PFSK-1 (cell line): ENCODE data around the gene RIPOR2.

ENCODE experiments used
- FOXP2 ChIP-seq: optimal IDR thresholded peaks from 2 replicates; pipeline ENCODE3; 2011; ENCODE audit warnings: borderline replicate concordance, control low read depth, inconsistent platforms; ENCODE audit not compliant: insufficient read depth; ENCODE audit errors: extremely low read length, extremely low read depth
- POLR2AphosphoS5 ChIP-seq: IDR thresholded peaks from 2 replicates; pipeline ENCODE4 v1.6.1; 2012; ENCODE audit warnings: low read depth, mild to moderate bottlenecking, control low read depth, low read length, moderate library complexity
- REST ChIP-seq, 2 experiments: IDR thresholded peaks; 2 replicates each; pipeline versions ENCODE4 v1.6.1 to v1.8.0; 2011 to 2012; ENCODE audit warnings: low read depth in 2 of 2, low read length in 2 of 2, control low read depth in 1 of 2, inconsistent platforms in 1 of 2, mild to moderate bottlenecking in 1 of 2, moderate library complexity in 1 of 2; ENCODE audit not compliant: insufficient read depth in 1 of 2
- SIN3A ChIP-seq: IDR thresholded peaks from 2 replicates; pipeline ENCODE4 v1.6.1; 2012; ENCODE audit warnings: mild to moderate bottlenecking, low read length, moderate library complexity, borderline replicate concordance; ENCODE audit not compliant: insufficient read depth
- TAF1 ChIP-seq: IDR thresholded peaks from 2 replicates; pipeline ENCODE4 v1.6.1; 2012; ENCODE audit warnings: low read length, control low read depth, borderline replicate concordance; ENCODE audit not compliant: insufficient read depth

Gene RIPOR2

DNA sequence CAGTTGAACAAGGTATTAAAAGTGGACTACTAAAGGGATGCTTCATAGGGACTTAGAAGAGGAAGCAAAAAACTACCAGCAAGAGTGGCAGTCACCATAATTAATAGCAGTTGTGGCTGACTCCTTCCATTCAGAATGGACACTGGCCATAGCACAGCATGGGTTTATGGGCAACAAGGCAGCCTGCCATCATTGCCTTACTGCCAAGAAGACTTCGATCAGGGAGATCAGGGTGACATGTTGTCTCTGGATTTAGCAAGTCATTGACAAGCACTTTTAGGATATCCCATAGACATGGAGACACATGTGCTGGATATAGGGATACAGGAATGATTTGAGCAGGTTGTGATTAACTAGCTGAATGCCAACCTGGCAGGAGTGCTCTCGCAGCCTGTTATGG, 35.3 kb upstream of the RIPOR2 start:
- no peak for TF ChIP-seq FOXP2
- TF ChIP-seq REST (IDR thresholded peaks at IDR 0.05; ENCODE audit: insufficient read depth in 1 of 2, low read depth in 2 of 2, low read length in 2 of 2) = no peak
- TF ChIP-seq POLR2AphosphoS5 = no peak
- TF ChIP-seq SIN3A = no peak
- no peak for TF ChIP-seq TAF1

DNA sequence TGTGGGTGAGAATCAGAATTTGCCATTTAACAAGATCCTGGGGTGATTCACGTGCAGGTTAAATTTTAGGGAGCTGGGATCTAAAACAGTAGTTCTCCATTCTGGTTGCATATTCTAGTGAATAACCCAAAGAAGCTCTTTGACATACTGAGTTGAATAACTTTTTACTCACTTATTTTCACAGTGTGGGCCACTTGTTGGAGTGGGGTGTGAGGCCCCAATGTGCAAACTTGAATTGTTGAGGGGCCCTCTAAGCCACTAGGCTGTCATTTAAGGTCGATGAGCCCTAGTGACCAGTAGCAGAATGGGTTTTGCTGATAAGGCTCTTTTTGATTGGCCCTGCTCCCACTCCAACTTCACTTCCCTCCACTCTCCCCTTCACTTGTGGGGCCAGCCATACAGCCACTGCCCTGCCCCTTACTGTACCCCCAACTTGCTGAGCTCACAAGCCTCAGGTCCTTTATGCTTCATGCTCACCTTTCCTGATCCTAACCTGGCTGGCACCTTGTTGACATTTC, 33.6 kb upstream of the RIPOR2 start:
- TF ChIP-seq TAF1 (no peak), POLR2AphosphoS5 (no peak), SIN3A (no peak), REST (IDR thresholded peaks at IDR 0.05; ENCODE audit: insufficient read depth in 1 of 2, low read depth in 2 of 2, low read length in 2 of 2) (no peak), FOXP2 (no peak)

DNA sequence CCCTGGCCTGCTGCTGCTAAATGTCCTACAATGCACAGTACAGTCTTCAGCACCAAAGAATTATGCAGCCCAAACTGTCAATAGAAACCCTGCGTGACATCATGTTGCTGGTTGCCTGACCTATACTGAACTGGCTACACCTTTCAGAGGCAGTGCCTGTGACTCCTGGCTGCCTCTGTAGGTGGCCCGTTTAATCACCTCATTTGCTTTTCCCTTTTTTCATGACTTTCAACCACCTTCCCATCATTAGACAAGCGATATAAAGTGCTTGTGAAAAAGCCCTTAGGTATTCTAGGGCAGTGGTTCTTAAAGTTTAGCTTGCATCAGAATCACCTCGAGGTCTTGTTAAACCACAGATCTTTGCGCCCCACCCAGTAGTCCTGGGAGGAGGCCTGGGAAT, 33.0 kb upstream of the RIPOR2 start:
- TF ChIP-seq TAF1 = no peak
- no peak for TF ChIP-seq SIN3A
- no peak for TF ChIP-seq REST (IDR thresholded peaks at IDR 0.05; ENCODE audit: insufficient read depth in 1 of 2, low read depth in 2 of 2, low read length in 2 of 2)
- no peak for TF ChIP-seq FOXP2
- TF ChIP-seq POLR2AphosphoS5 = no peak

DNA sequence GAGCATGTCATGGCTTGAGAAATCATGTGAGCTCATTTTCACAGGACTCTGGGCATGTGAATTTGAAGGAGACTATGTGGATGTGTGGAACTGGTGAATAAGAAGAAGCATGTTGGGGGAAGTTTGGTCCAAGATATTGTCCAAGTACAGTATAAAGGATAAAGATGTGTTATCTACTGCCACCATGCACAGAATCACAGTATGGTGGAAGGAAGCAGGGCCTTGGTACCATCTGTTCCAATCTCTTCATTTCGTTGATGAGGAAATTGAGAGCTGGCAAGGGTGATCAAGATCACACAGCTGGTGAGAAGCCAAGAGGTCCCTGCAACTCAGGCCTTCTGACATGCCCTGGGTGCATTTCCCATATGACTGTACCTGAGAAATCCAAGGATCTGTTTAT, 31.5 kb upstream of the RIPOR2 start:
- TF ChIP-seq SIN3A (no peak), POLR2AphosphoS5 (no peak)

GRCh38 chr6:24966381-24966780, 30.6 kb upstream of the RIPOR2 start:
- no peak for TF ChIP-seq REST (IDR thresholded peaks at IDR 0.05; ENCODE audit: insufficient read depth in 1 of 2, low read depth in 2 of 2, low read length in 2 of 2)
- no peak for TF ChIP-seq TAF1
- TF ChIP-seq SIN3A = no peak
- no peak for TF ChIP-seq FOXP2
- TF ChIP-seq POLR2AphosphoS5 = no peak
